Fibroblast of pulmonary artery (primary cell): ENCODE data around the gene ZNF101.

Experiments
- DNase-seq: peaks from one replicate; pipeline ENCODE4 v3.0.0-alpha.2; 2010; ENCODE audit warnings: low read depth
- H3K4me3 ChIP-seq: replicated peaks from 2 replicates; pipeline ENCODE4 v1.5.1; 2011; ENCODE audit warnings: low read depth, mild to moderate bottlenecking, control low read depth, low read length, moderate library complexity
- TF ChIP-seq, protein P1 (sequence below): IDR thresholded peaks from 2 replicates; pipeline ENCODE4 v1.5.1; 2011; ENCODE audit warnings: mild to moderate bottlenecking, control low read depth, low read length, inconsistent platforms; ENCODE audit errors: missing control alignments

ZNF101 gene

GRCh38 chr19:19649580-19649995, 19.1 kb upstream of the ZNF101 start:
- H3K4me3 ChIP-seq: no peak overlapping the region
- TF ChIP-seq, protein P1, sequence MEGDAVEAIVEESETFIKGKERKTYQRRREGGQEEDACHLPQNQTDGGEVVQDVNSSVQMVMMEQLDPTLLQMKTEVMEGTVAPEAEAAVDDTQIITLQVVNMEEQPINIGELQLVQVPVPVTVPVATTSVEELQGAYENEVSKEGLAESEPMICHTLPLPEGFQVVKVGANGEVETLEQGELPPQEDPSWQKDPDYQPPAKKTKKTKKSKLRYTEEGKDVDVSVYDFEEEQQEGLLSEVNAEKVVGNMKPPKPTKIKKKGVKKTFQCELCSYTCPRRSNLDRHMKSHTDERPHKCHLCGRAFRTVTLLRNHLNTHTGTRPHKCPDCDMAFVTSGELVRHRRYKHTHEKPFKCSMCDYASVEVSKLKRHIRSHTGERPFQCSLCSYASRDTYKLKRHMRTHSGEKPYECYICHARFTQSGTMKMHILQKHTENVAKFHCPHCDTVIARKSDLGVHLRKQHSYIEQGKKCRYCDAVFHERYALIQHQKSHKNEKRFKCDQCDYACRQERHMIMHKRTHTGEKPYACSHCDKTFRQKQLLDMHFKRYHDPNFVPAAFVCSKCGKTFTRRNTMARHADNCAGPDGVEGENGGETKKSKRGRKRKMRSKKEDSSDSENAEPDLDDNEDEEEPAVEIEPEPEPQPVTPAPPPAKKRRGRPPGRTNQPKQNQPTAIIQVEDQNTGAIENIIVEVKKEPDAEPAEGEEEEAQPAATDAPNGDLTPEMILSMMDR: no peak

DNA sequence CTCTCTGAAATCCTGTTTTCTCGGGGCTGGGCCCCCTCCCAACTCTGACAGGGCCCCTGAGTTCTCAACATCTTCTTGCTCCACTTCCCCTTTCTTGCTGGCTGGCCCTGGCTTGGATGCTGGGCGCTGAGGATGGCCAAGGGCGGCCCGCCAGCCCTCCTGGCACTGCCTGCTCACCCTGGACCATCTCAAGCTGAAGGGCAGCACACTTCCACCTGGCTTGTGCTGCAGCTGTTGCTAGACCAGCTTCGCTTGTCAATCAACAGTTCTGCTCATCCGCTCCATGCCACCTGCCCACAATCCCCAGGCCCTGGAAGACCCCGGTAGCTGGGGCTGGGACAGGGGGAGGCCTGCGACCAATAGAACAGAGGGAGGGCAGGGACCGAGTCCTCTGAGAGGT, 18.3 kb upstream of the ZNF101 start:
- no peak overlapping the region for H3K4me3 ChIP-seq
- no peak for DNase-seq
- TF ChIP-seq, protein P1: no peak

More at GRCh38 chr19:19649580-19649995, 19.1 kb upstream of the ZNF101 start:
- no peak for DNase-seq

DNA sequence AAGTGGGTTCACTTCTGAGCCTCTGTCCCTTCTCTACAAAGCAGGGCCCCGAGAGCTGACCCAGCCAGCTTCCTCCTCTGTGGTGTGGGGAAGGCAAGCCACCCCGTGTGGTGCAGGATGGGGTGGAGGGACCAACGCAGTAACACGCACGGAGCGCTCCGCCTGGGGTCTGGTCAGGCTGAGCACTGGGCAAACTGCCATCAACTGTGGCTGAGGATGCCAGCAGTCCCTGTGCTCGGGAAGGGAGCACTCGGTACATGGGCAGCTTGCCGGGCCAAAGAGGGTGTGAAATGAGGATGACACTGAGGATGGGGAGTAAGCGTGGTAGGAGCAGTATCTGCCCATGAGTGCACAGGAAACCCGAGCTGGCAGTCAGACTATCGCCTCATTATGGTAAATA, 17.6 kb upstream of the ZNF101 start:
- TF ChIP-seq, protein P1: no peak

DNA sequence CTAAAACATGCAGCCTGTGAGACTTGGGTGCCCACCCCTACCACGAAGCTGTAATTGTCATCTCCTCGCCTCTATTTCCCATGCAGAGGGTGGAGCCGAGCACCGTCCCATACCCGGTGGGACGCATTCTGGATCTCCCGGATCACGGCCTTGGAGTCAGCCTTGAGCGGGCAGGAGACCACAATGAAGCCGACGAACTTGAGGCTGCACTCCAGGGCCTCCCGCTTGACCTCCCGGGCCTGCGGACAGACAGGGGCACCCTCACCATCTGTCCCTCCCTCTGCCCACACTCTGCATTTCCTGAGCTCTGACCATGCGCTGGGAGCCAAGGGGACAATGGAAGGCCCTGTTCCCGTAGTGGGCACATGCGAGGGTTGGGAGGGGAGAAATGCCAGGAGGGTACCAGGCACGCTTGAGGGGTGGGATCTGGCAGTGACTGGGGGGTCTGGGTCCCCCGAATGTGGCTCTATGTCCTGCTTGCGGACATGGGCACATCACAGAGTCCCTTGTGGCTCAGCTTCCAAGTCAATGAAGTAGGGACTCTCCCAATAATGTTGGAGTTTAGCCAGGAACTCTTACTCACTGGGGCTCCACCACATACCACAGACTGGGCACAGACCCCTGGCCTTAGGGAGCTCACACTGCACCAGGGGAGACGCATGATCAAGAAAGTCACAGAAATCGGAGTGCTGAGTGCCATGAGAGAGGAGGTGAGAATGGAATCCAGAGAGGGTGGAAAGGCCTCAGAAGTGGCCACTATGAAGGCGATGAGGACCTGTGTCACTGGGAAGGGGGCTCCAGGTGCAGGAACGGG, 15.9 kb upstream of the ZNF101 start:
- TF ChIP-seq, protein P1: no peak
- no peak for DNase-seq
- no peak overlapping the region for H3K4me3 ChIP-seq

More for the DNA sequence above, 17.6 kb upstream of the ZNF101 start:
- no peak for DNase-seq
- H3K4me3 ChIP-seq: no peak overlapping the region

- no peak overlapping the region for H3K4me3 ChIP-seq
- TF ChIP-seq, protein P1: no peak
Observed at GRCh38 chr19:19653597-19654147, 15.0 kb upstream of the ZNF101 start.

GRCh38 chr19:19654441-19654840, 14.2 kb upstream of the ZNF101 start:
- H3K4me3 ChIP-seq: no peak overlapping the region
- DNase-seq: no peak
- TF ChIP-seq, protein P1: no peak

More at GRCh38 chr19:19653597-19654147, 15.0 kb upstream of the ZNF101 start:
- no peak for DNase-seq
